CD4-positive, alpha-beta memory T cell (primary cell): ENCODE measurements around the gene PLD6. TPM values are rescaled to one million over a fixed set of nuclear protein-coding genes. Genes with fewer than 3 reads are reported as not detected.

Experiments
- CTCF ChIA-PET: fragments of 350-600 bp; sonication (Branson Sonifier 250); formaldehyde crosslinking; loops from one replicate; lab custom pipeline; 2021; ENCODE audit warnings: inconsistent platforms; ENCODE audit not compliant: partially characterized antibody; lab: Charles Lee
- POLR2A ChIA-PET: fragments of 350-600 bp; sonication (Branson Sonifier 250); formaldehyde crosslinking; loops from one replicate; lab custom pipeline; 2021; ENCODE audit not compliant: partially characterized antibody; lab: Charles Lee
- DNase-seq, 5 donors: peaks; one replicate each; pipeline versions ENCODE4 v3.0.0 to v3.0.0-alpha.2; 2020 to 2022; ENCODE audit warnings: mixed read lengths in 1 of 5
- H3K27ac ChIP-seq: one replicate; pipeline ENCODE4 v1.7.0; 2013; ENCODE audit warnings: low read depth, low read length
- H3K27me3 ChIP-seq: 2 replicates; pipeline ENCODE4 v1.7.0; 2013; ENCODE audit warnings: mild to moderate bottlenecking, low read length, moderate library complexity; ENCODE audit not compliant: insufficient read depth
- H3K36me3 ChIP-seq: 2 replicates; pipeline ENCODE4 v1.7.0; 2013; ENCODE audit warnings: mild to moderate bottlenecking, low read length, moderate library complexity; ENCODE audit not compliant: insufficient read depth
- H3K4me1 ChIP-seq: 2 replicates; pipeline ENCODE4 v1.7.0; 2013; ENCODE audit warnings: mild to moderate bottlenecking, low read length, moderate library complexity; ENCODE audit not compliant: insufficient read depth
- H3K4me3 ChIP-seq, 2 donors: one replicate each; pipeline ENCODE4 v1.7.0; 2013; ENCODE audit warnings: low read length in 2 of 2, mild to moderate bottlenecking in 1 of 2
- H3K9me3 ChIP-seq, 2 donors: one replicate each; pipeline ENCODE4 v1.7.0; 2013; ENCODE audit warnings: low read length in 2 of 2, control low read depth in 1 of 2; ENCODE audit not compliant: control insufficient read depth in 1 of 2
- H3K27ac Mint-ChIP-seq, 7 donors: one replicate each; pipeline ENCODE4 v1.8.0; 2020 to 2021; ENCODE audit warnings: mixed read lengths in 7 of 7, mild to moderate bottlenecking in 6 of 7, inconsistent platforms in 3 of 7, moderate library complexity in 3 of 7
- H3K27me3 Mint-ChIP-seq, 2 donors: one replicate each; pipeline ENCODE4 v1.8.0; 2020 to 2021; ENCODE audit warnings: mixed read lengths in 2 of 2
- H3K36me3 Mint-ChIP-seq, 2 donors: one replicate each; pipeline ENCODE4 v1.8.0; 2020 to 2021; ENCODE audit warnings: mixed read lengths in 2 of 2, inconsistent platforms in 1 of 2, mild to moderate bottlenecking in 1 of 2
- H3K4me1 Mint-ChIP-seq, 4 donors: one replicate each; pipeline ENCODE4 v1.8.0; 2020 to 2021; ENCODE audit warnings: mixed read lengths in 4 of 4, mild to moderate bottlenecking in 1 of 4
- H3K4me3 Mint-ChIP-seq, 8 donors: one replicate each; pipeline ENCODE4 v1.8.0; 2020 to 2021; ENCODE audit warnings: mixed read lengths in 8 of 8, mild to moderate bottlenecking in 7 of 8, moderate library complexity in 6 of 8, inconsistent platforms in 3 of 8
- H3K9me3 Mint-ChIP-seq, 8 donors: one replicate each; pipeline ENCODE4 v1.8.0; 2020 to 2021; ENCODE audit warnings: mixed read lengths in 8 of 8, mild to moderate bottlenecking in 5 of 8, inconsistent platforms in 3 of 8, moderate library complexity in 1 of 8
- intact Hi-C: fragments of 100-400 bp; cut with micrococcal nuclease; formaldehyde crosslinking; loops from one replicate; pipeline ENCODE4 v1.15.1; 2023
- polyA plus RNA-seq, 2 donors: library from polyadenylated mRNA; unstranded; fragments of 300-500 nt; fragmentation: Illumina TruSeq; gene quantifications; one replicate each; pipeline ENCODE4 v1.2.3, GENCODE V29; 2021
- total RNA-seq, 2 experiments: library from RNA; stranded (reverse); gene quantifications; one replicate each; pipeline ENCODE4 v1.2.3, GENCODE V29; 2021

PLD6 gene
- total and polyA plus RNA-seq, 4 experiments from 2014 or later = 12.8 to 26.6 (median 16.1) TPM

GRCh38 chr17:17220529-17220928 is 14.4 kb upstream of the PLD6 start:
- Histone ChIP-seq H3K4me3 (no peak overlapping the region), H3K27me3 (no peaks in the 10 kb centered on the region), H3K36me3 (peaks cover 83% of the 10 kb centered on the region), H3K9me3 (no peaks in the 10 kb centered on the region), H3K27ac (no peak overlapping the region), H3K4me1 (no peaks in the 10 kb centered on the region)
- POLR2A ChIA-PET = interaction anchor here (1.5 kb wide), 1 partner anchor 13 kb away, joined by 4 read pairs; no protein-coding TSS in a partner anchor
- no peak overlapping the region for H3K4me3 Mint-ChIP-seq
- H3K9me3 Mint-ChIP-seq = peaks cover 0 to 1% (median 0%) of the 10 kb centered on the region in 8 donors
- H3K27ac Mint-ChIP-seq = peak overlapping the region in 1 of 7 donors; percentile 13
- H3K4me1 Mint-ChIP-seq = no peaks in the 10 kb centered on the region
- DNase-seq = no peak
- CTCF ChIA-PET = no interaction called here
- no peaks in the 10 kb centered on the region for H3K27me3 Mint-ChIP-seq
- H3K36me3 Mint-ChIP-seq = peaks cover 51 to 82% of the 10 kb centered on the region in 2 donors
- intact Hi-C loops = no loop called here

GRCh38 chr17:17217995-17218394 is 11.9 kb upstream of the PLD6 start:
- H3K36me3 ChIP-seq = peaks cover 75% of the 10 kb centered on the region
- no peaks in the 10 kb centered on the region for H3K4me1 Mint-ChIP-seq
- ChIA-PET POLR2A (no interaction called here), CTCF (no interaction called here)
- H3K9me3 Mint-ChIP-seq = peaks cover 0 to 1% (median 0%) of the 10 kb centered on the region in 8 donors
- no peaks in the 10 kb centered on the region for H3K9me3 ChIP-seq
- H3K36me3 Mint-ChIP-seq = peaks cover 41 to 72% of the 10 kb centered on the region in 2 donors
- intact Hi-C loops = no loop called here
- H3K27me3 Mint-ChIP-seq = no peaks in the 10 kb centered on the region
- H3K4me3 Mint-ChIP-seq = no peak overlapping the region
- H3K27ac Mint-ChIP-seq = peak overlapping the region in 3 of 7 donors; percentile 28 to 78 (median 46)
- no peak overlapping the region for H3K4me3 ChIP-seq
- DNase-seq = no peak
- no peaks in the 10 kb centered on the region for H3K27me3 ChIP-seq
- no peak overlapping the region for H3K27ac ChIP-seq
- H3K4me1 ChIP-seq = no peaks in the 10 kb centered on the region

DNA sequence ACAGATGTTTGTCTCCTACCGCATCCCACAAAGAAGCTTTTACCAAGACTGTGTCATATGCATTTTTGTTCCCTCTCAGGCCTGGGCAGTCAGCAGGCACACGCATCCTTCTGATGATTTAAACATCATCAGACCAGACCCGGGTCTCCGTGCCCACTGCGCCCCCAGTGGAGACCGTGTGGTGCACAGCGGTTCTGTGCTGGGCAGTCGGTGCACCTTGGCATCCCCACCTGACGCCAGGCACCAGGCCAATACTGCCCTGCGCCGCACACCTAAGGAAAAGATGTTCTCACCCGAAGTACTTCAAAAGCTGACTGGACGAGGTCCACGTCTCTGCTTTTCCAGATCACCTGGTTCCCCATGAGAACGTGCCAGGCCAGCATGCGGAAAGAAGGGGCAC is 10.6 kb upstream of the PLD6 start:
- H3K9me3 Mint-ChIP-seq = peaks cover 0 to 1% (median 0%) of the 10 kb centered on the region in 8 donors
- H3K27me3 ChIP-seq = no peaks in the 10 kb centered on the region
- no peak overlapping the region for H3K4me3 ChIP-seq
- peaks cover 41 to 69% of the 10 kb centered on the region in 2 donors for H3K36me3 Mint-ChIP-seq
- no peaks in the 10 kb centered on the region for H3K4me1 Mint-ChIP-seq
- no peak for DNase-seq
- POLR2A ChIA-PET = interaction anchor here (1.3 kb wide), 1 partner anchor 10 kb away, joined by 4 read pairs; the partner anchor contains the start of gene PLD6
- no peak overlapping the region for H3K4me3 Mint-ChIP-seq
- CTCF ChIA-PET = no interaction called here
- no peak overlapping the region for H3K27ac ChIP-seq
- intact Hi-C loops = no loop called here
- H3K27ac Mint-ChIP-seq = peak overlapping the region in 4 of 7 donors; percentile 7 to 69 (median 56)
- peaks cover 66% of the 10 kb centered on the region for H3K36me3 ChIP-seq
- H3K9me3 ChIP-seq = no peaks in the 10 kb centered on the region
- H3K4me1 ChIP-seq = no peaks in the 10 kb centered on the region
- H3K27me3 Mint-ChIP-seq = no peaks in the 10 kb centered on the region

GRCh38 chr17:17216236-17216635 is 10.1 kb upstream of the PLD6 start:
- peaks cover 60% of the 10 kb centered on the region for H3K36me3 ChIP-seq
- DNase-seq = no peak
- H3K4me1 Mint-ChIP-seq = no peaks in the 10 kb centered on the region
- H3K27ac Mint-ChIP-seq = peak overlapping the region in 2 of 7 donors; percentile 60 to 69
- no peaks in the 10 kb centered on the region for H3K9me3 ChIP-seq
- H3K27ac ChIP-seq = no peak overlapping the region
- intact Hi-C loops = no loop called here
- H3K27me3 ChIP-seq = no peaks in the 10 kb centered on the region
- no peaks in the 10 kb centered on the region for H3K27me3 Mint-ChIP-seq
- peaks cover 0 to 1% (median 0%) of the 10 kb centered on the region in 8 donors for H3K9me3 Mint-ChIP-seq
- H3K4me3 ChIP-seq = no peak overlapping the region
- no peak overlapping the region for H3K4me3 Mint-ChIP-seq
- H3K4me1 ChIP-seq = no peaks in the 10 kb centered on the region
- ChIA-PET CTCF (no interaction called here), POLR2A (interaction anchor here (0.7 to 1.3 kb wide), 2 partner anchors 10 to 32 kb away, joined by 3 to 4 read pairs; partner anchors contain the start of gene PLD6)
- H3K36me3 Mint-ChIP-seq = peaks cover 41 to 66% of the 10 kb centered on the region in 2 donors

DNA sequence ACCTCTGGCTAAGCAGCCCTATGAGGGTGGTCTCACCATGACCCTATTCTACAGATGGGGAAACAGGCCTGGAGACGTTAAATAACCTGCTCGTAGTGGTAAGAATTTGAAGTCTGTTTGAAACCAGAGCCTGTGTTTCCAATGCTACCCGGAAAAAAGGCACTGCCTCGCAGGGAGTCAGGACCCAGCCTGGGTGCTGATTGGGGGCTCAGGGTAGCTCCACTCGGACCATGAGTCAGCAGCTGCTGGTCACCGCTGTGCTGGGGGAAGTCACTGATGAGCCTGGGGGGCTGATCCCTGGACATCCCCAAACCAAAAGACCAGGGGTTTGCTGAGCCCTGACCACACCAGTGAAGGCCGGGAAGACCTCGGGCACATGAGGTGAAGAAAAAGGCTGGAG is 9.4 kb upstream of the PLD6 start:
- no peak for DNase-seq
- H3K9me3 Mint-ChIP-seq = peaks cover 0 to 1% (median 0%) of the 10 kb centered on the region in 8 donors
- no peak overlapping the region for H3K27ac ChIP-seq
- no peaks in the 10 kb centered on the region for H3K4me1 Mint-ChIP-seq
- ChIA-PET POLR2A (interaction anchor here (0.7 kb wide), 1 partner anchor 31 kb away, joined by 3 read pairs; no protein-coding TSS in a partner anchor), CTCF (no interaction called here)
- no peaks in the 10 kb centered on the region for H3K27me3 Mint-ChIP-seq
- H3K9me3 ChIP-seq = no peaks in the 10 kb centered on the region
- H3K4me1 ChIP-seq = no peaks in the 10 kb centered on the region
- peaks cover 36 to 60% of the 10 kb centered on the region in 2 donors for H3K36me3 Mint-ChIP-seq
- H3K4me3 ChIP-seq = no peak overlapping the region
- peaks cover 54% of the 10 kb centered on the region for H3K36me3 ChIP-seq
- no peak overlapping the region for H3K27ac Mint-ChIP-seq
- H3K27me3 ChIP-seq = no peaks in the 10 kb centered on the region
- intact Hi-C loops = no loop called here
- H3K4me3 Mint-ChIP-seq = no peak overlapping the region

DNA sequence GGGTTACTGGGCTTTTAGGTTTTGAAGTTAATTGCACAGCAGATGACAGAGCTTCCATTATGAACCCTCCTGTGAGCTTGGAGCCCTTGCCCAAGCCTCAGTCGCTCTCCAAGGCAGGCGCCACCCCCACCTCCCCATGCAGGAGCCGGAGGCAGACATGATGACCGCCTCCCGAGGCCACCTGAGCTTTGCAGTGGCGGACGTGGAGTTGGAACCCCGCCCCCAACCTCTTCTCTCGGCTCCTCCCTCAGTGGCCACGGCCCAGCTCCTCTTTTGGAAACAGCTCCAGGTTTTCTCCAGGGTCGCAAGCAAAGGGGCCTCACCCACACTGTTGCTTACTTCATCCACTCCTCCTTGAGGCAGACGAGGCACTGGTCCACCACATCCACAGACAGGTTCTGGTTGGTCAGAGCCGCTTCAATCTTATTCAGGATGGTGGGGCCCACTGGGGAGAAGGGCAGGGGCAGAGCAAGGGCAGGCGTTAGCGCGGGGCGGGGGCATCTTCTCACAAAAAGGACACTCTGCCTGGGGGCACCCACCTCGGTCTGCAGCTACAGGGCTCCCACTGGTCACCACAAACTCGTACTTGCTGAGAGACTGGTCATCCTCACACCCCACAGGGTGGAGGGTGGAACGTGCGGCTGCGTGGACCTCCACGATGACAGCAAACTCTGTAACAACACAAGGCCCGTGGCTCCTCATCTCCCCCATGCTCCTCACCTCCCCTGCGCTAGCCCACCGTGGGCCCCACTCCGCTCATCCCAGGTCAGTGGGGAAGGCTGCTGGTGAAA is 8.7 kb upstream of the PLD6 start:
- Mint-ChIP-seq H3K27ac (peak overlapping the region in 1 of 7 donors; percentile 47), H3K27me3 (no peaks in the 10 kb centered on the region), H3K36me3 (peaks cover 36 to 53% of the 10 kb centered on the region in 2 donors), H3K4me1 (no peaks in the 10 kb centered on the region), H3K9me3 (peaks cover 0 to 1% (median 0%) of the 10 kb centered on the region in 8 donors), H3K4me3 (no peak overlapping the region)
- Histone ChIP-seq H3K4me3 (no peak overlapping the region), H3K4me1 (no peaks in the 10 kb centered on the region), H3K9me3 (no peaks in the 10 kb centered on the region), H3K27me3 (no peaks in the 10 kb centered on the region), H3K36me3 (peaks cover 47% of the 10 kb centered on the region), H3K27ac (no peak overlapping the region)
- POLR2A ChIA-PET = interaction anchor here (1.2 kb wide), 1 partner anchor 8 kb away, joined by 3 read pairs; no protein-coding TSS in a partner anchor
- CTCF ChIA-PET = no interaction called here
- intact Hi-C loops = no loop called here
- DNase-seq = no peak

- H3K36me3 ChIP-seq = peaks cover 45% of the 10 kb centered on the region
- no peaks in the 10 kb centered on the region for H3K9me3 ChIP-seq
- H3K4me1 ChIP-seq = no peaks in the 10 kb centered on the region
- no peak overlapping the region for H3K4me3 ChIP-seq
- peak overlapping the region in 1 of 7 donors; percentile 10 for H3K27ac Mint-ChIP-seq
- no peak overlapping the region for H3K4me3 Mint-ChIP-seq
- no peak overlapping the region for H3K27ac ChIP-seq
- H3K36me3 Mint-ChIP-seq = peaks cover 33 to 47% of the 10 kb centered on the region in 2 donors
- H3K27me3 ChIP-seq = no peaks in the 10 kb centered on the region
- no peaks in the 10 kb centered on the region for H3K9me3 Mint-ChIP-seq
- ChIA-PET CTCF (no interaction called here), POLR2A (interaction anchor here (1.2 kb wide), 1 partner anchor 9 kb away, joined by 3 read pairs; no protein-coding TSS in a partner anchor)
- DNase-seq = no peak
- intact Hi-C loops = no loop called here
- no peaks in the 10 kb centered on the region for H3K4me1 Mint-ChIP-seq
- no peaks in the 10 kb centered on the region for H3K27me3 Mint-ChIP-seq
Measured at GRCh38 chr17:17213775-17214174, 7.6 kb upstream of the PLD6 start.
